Measurements from ENCODE around the gene MAD1L1.

MAD1L1 gene

DNA sequence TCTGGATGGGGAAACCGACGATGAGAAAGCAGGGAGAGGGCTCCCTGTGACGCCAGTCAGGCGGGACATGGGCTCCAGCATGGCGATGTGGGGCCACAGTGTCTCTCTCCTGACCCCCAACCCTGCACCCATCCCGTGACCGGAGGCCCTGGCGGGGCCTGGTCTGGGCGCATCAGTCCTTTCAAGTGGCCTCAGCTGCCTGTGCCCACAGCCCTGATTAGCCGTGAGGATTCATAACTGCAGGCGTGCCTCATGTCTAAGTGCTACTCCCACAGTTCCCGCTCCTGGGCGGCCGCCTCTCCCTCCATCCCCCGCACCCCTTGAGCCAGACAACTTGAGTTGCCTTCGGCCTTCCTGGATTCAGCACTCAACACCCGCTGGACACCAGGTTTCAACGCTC lies 321.9 kb downstream of the MAD1L1 start:
- DNase-seq (ENCODE audit: low read depth): no peak

DNA sequence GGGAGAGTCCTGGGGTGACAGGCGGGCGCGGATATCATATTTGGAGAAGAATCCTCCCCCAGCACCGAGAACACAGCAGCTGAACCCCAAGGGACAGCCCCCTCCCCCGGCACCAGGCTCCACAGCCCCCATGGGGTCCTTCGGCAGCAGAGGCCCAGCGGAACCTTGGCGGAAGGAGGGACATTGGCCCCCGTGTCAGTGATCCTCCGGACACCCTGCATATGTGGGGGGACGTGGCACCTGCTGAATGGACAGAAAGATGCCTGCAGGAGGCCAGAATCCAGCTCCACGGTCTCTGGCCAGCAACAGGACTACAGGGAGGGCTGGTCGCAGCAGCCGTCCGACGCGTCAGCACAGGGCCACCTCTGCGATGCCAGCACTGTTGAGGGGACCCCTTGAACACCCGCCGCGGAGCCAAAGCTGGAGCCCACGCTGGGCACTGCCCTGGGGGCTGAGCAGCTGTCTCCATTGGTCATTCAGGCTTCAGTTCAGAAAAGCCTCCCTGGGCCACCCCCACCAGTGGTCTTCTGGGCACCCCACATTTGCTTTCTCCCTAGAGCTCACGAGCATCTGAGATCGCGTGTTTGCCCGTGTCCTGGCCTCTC lies 322.6 kb downstream of the MAD1L1 start:
- no peak for DNase-seq (ENCODE audit: low read depth)

DNA sequence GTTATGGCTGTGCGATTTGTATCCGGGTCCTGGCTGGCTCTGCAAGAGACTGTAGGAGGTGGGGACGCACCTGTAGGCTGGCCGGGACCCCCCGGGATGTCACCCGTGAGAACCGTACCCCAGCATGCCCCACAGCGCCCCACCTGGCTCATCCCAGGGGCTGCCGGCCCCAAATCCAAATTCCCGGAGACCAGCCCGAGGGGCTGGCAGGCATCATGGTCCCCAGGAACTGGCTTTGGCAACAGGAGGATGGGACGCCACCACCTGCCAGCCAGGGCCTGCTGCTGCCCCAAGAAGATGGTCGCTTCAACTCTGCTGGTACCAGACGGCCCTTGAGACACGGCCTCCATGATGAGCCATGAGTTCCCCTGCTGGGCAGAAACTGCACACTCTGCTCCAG lies 323.3 kb downstream of the MAD1L1 start:
- DNase-seq (ENCODE audit: low read depth): no peak

GRCh38 chr7:1908823-1909420 lies 323.8 kb downstream of the MAD1L1 start:
- no peak for DNase-seq (ENCODE audit: low read depth)

DNA sequence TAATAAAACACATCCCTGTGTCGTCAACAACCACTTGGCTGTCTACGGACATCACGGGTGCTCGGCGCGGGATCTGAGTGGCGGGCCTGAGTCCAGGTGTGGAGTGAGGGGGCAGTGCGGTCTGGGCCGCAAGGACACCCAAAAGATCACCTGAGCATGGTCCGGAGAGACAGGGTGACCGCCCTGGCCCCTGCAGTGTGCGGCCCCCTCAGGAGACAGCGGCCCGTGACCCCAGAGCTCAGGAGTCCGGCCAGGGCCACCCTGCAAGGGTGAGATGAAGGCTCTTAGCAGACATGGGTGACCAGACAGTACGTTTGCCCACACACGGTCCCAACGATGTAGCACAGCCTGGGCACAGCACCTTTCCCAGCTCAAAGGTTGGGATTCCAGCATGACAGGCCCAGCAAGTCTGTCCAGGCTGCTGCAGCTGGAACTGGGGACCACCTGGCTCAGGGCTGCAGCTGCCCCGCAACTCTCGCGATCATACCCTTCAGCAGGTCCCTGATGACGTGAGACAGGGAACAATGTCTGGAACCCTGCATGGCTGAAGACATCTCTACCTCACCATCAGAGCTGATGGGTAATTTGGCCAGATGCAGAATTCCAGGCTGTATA lies 324.9 kb downstream of the MAD1L1 start:
- DNase-seq (ENCODE audit: low read depth): no peak

DNA sequence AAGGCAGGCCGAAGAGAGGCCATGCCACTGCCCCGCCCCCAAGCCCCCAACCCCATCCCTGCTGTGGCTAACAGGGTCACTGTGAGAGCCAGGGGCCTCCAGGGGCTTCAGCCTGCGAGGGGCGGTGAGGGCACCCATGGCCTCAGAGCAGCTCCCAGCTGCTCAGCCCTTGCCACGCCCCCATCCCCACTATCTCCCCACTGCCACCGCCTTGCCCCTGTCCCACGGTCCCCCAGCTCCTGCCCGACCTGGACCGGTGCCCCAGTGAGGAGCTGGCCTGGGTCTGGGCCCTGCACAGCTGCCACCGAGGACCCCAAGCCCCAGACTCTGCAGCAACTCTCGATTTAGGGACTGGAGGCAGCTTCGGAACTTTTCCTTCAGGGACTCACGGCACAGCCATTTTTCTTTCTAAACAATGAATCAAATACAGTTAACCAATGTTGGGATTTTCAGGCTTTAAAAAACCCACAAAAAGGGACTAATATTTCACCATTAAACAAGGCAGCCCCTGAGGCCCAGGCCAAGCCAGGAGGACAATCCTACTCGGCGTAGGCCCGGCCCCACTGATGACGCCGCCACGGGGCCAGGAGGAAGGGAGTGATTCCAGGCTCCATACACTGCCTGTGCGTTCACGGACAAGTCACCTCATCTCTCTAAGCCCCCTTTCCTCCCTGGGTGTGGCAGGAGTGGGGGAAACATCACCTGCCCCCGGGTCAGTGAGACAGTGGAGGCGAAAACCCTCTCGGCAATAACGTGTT lies 325.6 kb downstream of the MAD1L1 start:
- DNase-seq (ENCODE audit: low read depth): no peak

DNA sequence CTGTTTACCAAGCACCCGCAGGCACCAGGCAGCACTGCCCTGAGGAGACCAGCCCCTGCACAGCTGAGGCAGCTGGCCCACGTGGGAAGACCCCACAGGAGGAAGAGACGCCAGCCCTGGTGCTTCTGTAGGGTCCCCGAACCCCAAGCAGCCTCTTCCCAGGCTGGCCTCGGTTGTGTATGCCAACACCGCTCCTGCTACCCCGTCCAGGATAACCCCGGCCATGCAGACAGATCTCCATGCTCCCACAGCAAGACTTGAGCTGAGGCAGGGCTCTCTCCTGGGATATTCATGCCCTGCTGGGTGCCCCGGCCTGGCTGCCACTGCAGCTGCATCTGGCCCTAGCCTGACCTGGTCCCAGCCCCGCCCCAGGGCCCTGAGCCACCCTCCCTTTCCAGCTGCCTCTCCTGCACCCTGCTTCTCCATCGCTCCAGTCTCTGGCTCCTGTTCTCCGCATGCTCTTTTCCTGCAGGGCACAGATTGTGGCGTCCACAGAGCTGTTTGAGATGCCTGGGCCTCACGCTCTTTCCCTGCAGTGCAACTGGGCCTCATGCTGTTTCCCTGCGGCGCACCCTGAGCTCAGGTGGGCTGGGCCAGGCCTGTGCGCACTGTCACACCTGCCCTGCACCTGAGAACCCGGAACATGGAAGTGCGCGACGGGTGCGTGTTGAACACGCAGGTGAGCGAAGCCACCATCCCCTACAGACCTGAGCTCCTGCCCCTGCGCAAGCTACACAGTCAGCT lies 326.5 kb downstream of the MAD1L1 start:
- no peak for DNase-seq (ENCODE audit: low read depth)

DNA sequence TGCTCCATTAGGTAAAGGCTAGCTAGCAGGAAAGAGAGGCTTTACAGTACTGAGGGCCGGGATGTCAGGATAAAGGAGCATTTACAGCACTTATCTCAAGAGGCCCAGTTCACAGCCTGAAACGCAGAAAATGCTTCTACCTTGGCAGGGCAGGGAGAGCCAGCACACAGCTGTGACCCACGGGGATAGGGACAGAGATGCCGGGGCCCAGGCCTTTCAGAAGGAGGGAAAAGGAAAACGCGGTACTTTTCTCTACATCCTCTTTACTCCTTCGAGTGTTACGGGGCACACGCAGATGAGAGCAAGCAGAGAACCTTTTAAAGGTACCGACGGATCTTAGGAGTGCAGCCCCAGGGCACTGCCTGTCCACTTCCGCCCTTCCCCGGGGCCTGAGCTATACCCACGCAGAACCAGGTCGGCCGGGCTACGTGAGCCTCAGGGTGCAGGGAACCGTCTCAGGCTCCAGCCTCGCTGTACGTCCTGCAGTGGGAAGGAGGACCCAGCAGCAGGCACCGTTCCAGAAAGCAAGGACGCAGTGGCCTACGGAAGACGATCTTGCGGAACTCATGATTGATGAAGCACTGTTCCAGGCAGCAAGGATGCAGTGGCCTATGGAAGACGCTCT lies 330.4 kb downstream of the MAD1L1 start:
- no peak for DNase-seq (ENCODE audit: low read depth)

DNA sequence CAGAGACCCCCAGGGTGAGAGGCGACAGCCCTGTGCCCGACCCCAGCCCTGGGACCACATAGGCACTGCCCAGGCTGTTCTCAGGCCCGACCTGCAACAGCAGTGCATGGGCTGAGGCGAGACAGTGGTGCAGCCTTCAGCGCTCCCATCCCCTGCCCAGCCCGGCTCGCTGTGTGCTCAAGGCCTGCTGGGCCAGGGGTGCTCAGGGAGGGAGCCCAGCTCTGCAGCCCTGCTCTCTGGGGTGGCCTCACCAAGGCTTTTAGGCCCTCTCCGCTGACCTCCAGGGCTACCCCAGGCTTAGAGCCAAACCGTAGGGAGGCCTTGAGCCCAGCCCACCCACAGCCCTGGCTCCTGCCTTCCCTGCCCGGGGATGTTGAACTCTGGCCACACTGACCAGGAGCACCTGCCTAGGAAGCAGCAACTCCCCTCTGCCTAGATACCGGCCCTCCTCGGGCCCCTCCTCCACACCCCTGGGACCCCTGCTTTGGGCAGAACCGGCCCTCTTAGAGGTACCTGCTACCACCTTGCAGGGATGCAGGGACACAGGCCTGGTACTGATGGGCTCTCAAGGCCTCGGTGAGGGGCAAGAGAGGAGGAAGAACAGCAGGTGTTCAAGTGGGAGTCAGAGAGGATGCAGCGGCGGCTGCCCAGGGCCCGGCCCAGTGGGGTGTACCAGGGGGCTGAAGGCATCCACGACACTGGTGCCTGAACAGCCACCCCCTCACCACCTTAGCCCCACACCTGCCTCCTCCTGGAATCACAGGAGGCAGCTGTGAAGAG lies 331.1 kb downstream of the MAD1L1 start:
- DNase-seq (ENCODE audit: low read depth): no peak

- no peak for DNase-seq (ENCODE audit: low read depth)
These were observed 331.9 kb downstream of the MAD1L1 start for GRCh38 chr7:1900847-1901246.

GRCh38 chr7:1899951-1900762 lies 332.6 kb downstream of the MAD1L1 start:
- DNase-seq (ENCODE audit: low read depth): no peak

- no peak for DNase-seq (ENCODE audit: low read depth)
These were observed 333.5 kb downstream of the MAD1L1 start for GRCh38 chr7:1899196-1899595.

DNA sequence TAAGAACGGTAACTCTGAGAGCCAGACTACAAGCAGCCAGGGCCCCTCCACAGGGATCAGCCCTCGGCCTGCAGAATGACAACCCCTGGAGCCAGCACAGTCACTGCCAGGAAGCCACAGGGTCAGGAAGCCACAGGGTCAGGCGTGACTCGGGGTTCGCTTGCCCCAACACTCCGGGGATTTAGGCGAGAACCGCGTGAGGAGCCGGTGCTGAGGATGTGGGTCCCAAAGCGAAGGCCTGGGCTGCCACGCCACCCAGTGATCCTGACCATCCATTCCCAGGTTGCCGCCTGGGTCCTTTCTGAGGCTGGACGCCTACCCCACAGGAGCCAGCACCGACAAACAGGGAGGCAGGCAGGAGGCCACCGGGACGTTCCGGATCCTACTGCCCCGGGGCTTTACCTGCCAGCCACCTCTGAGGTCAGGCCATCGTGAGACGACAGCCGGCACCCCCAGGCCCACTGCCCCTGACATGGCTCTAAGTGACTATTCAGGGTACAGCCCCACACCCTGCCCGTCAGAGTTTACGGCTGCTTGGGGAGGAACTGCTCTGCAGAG lies 334.0 kb downstream of the MAD1L1 start:
- no peak for DNase-seq (ENCODE audit: low read depth)

DNA sequence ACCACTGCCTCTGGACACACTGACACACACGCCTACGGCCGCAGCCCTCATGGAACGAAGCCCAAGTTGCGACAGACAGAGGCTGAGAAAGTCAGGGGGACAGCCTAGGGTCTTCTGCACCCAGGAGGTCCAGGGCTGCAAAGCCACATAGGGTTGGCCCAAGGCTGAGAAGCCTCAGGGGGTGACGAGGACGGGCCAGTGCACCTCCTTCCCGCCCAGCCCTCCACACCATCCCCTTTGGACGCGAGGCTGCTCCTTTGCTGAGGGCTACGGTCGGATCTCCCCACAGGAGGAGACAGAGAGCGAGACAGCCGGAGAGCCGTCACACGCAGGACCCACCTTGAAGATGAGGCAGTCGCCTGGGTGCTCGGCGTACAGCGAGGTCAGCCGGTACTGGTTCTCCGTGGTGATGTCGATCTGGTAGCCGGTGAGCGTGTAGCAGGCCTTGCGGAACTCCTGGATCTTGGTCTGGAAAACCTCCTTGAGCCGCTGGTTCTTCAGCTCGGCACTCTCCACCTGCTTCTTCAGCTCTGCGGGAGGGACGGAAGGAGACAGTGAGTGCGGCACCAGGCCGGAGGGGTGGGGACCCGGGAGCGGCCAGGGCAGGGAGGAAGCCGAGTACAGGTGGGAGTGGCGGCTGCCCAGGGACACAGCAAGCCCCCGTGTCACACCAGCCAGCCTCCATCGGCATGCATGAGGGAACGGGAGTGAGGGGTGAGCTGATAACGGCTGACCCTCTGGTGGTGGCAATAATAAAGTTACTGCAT lies 334.7 kb downstream of the MAD1L1 start:
- no peak for DNase-seq (ENCODE audit: low read depth)

- DNase-seq (ENCODE audit: low read depth): no peak
These were observed 335.5 kb downstream of the MAD1L1 start for GRCh38 chr7:1897076-1897860.

DNA sequence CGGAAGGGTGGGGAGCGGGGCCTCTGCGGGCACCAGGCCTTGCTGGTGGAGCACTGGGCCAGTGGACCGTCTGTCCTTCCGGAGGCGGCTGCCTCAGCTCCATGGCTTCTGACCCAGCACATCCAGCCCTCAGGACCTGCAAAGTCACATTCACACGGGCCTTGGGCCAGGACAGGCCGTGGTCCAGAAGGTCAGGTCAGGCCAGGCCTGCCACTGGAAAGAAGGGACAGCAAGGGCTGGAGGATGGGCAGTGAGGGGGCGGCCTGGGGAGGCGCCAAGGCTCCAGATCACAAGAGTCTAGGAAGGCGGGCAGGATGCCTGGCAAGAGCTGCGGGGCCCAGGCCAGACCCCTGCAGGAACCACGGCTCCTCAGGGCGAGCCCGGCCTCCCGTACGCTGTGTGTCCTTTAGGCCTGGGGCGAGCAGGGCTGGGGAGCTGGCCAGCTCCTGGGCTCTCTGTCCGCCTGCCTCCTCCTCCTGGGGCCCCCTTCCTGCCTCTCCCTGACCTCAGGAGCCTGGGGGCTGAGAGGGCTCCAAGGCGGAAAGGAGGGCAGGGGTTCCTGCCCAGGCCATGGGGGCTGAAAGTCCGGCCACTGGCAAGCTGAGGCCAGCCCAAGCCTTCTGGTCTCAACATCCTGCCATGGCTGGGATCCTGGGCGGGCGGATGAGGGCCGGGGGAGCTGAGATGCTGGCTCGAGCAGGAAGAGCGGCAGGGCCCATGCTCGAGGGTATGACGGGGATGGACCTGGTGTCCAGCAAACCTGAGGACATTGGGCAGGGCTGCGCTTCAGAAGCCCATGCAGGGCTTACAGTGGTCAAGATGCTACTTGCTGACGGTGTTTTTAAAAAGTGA lies 336.9 kb downstream of the MAD1L1 start:
- DNase-seq (ENCODE audit: low read depth): no peak

DNA sequence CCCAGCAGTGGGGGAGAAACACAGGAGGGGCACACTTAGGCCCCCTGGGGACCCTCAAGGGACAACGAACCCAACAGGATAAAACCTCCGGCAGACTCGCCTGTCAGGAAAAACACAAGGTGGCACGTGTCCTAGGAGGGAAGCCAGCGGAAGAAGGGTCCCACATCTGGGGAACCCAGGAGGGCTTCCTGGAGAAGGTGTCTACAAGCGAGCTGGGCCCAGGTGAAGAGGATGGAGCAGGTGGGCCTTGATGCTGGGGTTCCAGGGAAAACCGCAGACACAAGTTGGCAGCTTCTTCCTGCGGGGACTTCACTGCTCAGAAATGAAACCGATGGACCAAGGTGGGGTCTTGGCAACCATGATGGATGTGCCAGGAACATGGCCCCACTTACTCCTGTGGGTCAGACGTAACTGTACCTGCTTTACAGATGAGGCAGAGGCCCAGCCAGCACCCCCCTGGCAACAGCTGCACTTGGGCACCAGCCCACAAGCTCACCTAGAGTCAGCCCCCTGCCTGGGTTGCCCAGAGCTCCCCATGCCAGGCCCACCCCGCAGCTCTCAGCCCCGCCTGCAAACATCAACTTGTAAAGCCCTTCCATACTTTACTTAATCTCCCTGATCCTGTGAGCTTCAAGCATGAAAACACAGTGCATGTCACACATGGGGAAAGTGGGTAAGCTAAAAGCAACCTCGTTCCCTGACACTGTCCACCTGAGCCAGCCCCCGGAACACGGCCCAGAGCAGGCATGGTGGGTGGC lies 337.7 kb downstream of the MAD1L1 start:
- DNase-seq (ENCODE audit: low read depth): no peak
